WTC11 (cell line): ENCODE data around the gene CAMK1.

Source experiments
- JUN ChIP-seq: sonication (generic); formaldehyde crosslinking; IDR thresholded peaks from 2 replicates; pipeline ENCODE4 v1.8.0; 2023; ENCODE audit warnings: mild to moderate bottlenecking, missing genetic modification reagents
- OVOL2 ChIP-seq: fragments of 250-450 bp; sonication (Bioruptor Pico); IDR thresholded peaks from 2 replicates; pipeline ENCODE4 v1.9.0; 2021; ENCODE audit warnings: mild to moderate bottlenecking, borderline replicate concordance
- SMAD3 ChIP-seq: sonication (generic); formaldehyde crosslinking; IDR thresholded peaks from 2 replicates; pipeline ENCODE4 v1.8.0; 2022; ENCODE audit warnings: missing genetic modification reagents, mild to moderate bottlenecking, borderline replicate concordance
- TF ChIP-seq, protein P1 (sequence below): sonication (generic); formaldehyde crosslinking; IDR thresholded peaks from 2 replicates; pipeline ENCODE4 v1.8.1; 2022; ENCODE audit warnings: mild to moderate bottlenecking, moderate library complexity, missing genetic modification reagents
- TF ChIP-seq, protein P2 (sequence below): sonication (generic); formaldehyde crosslinking; IDR thresholded peaks from 2 replicates; pipeline ENCODE4 v1.8.1; 2023; ENCODE audit warnings: mild to moderate bottlenecking, moderate library complexity, missing genetic modification reagents
- TF ChIP-seq, protein P3 (sequence below): sonication (generic); formaldehyde crosslinking; IDR thresholded peaks from 2 replicates; pipeline ENCODE4 v1.8.0; 2022; ENCODE audit warnings: mild to moderate bottlenecking, missing genetic modification reagents
- TF ChIP-seq, protein P4 (sequence below): fragments of 250-450 bp; sonication (Bioruptor Pico); IDR thresholded peaks from 2 replicates; pipeline ENCODE4 v1.9.0; 2021; ENCODE audit warnings: mild to moderate bottlenecking
- TF ChIP-seq, protein P5 (sequence below): fragments of 200-600 bp; IDR thresholded peaks from 2 replicates; pipeline ENCODE4 v1.8.0; 2022; ENCODE audit warnings: antibody characterized with exemption

DNA sequence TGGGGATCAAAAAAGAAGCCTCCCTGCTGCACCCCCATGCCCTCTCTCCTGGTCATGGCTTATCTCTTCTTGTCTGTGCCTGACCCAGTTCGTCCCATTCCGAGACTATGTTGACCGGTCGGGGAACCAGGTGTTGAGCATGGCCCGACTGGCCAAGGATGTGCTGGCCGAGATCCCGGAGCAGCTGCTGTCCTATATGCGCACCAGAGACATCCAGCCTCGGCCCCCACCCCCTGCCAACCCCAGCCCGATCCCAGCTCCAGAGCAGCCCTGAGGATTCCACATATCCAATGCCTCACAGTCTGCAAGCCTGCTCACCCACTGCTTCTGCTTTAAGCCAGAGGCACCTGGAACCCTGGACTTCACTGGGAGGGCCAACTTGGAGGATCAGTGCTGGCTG, 40.3 kb downstream of the CAMK1 start:
- TF ChIP-seq, protein P1, sequence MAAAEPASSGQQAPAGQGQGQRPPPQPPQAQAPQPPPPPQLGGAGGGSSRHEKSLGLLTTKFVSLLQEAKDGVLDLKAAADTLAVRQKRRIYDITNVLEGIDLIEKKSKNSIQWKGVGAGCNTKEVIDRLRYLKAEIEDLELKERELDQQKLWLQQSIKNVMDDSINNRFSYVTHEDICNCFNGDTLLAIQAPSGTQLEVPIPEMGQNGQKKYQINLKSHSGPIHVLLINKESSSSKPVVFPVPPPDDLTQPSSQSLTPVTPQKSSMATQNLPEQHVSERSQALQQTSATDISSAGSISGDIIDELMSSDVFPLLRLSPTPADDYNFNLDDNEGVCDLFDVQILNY (CRISPR knock-in tag): no peak
- TF ChIP-seq, protein P2, sequence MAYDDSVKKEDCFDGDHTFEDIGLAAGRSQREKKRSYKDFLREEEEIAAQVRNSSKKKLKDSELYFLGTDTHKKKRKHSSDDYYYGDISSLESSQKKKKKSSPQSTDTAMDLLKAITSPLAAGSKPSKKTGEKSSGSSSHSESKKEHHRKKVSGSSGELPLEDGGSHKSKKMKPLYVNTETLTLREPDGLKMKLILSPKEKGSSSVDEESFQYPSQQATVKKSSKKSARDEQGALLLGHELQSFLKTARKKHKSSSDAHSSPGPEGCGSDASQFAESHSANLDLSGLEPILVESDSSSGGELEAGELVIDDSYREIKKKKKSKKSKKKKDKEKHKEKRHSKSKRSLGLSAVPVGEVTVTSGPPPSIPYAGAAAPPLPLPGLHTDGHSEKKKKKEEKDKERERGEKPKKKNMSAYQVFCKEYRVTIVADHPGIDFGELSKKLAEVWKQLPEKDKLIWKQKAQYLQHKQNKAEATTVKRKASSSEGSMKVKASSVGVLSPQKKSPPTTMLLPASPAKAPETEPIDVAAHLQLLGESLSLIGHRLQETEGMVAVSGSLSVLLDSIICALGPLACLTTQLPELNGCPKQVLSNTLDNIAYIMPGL (CRISPR knock-in tag): no peak
- TF ChIP-seq, protein P3, sequence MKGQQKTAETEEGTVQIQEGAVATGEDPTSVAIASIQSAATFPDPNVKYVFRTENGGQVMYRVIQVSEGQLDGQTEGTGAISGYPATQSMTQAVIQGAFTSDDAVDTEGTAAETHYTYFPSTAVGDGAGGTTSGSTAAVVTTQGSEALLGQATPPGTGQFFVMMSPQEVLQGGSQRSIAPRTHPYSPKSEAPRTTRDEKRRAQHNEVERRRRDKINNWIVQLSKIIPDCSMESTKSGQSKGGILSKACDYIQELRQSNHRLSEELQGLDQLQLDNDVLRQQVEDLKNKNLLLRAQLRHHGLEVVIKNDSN (CRISPR knock-in tag): no peak
- TF ChIP-seq, protein P4, sequence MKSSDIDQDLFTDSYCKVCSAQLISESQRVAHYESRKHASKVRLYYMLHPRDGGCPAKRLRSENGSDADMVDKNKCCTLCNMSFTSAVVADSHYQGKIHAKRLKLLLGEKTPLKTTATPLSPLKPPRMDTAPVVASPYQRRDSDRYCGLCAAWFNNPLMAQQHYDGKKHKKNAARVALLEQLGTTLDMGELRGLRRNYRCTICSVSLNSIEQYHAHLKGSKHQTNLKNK: no peak
- TF ChIP-seq, protein P5, sequence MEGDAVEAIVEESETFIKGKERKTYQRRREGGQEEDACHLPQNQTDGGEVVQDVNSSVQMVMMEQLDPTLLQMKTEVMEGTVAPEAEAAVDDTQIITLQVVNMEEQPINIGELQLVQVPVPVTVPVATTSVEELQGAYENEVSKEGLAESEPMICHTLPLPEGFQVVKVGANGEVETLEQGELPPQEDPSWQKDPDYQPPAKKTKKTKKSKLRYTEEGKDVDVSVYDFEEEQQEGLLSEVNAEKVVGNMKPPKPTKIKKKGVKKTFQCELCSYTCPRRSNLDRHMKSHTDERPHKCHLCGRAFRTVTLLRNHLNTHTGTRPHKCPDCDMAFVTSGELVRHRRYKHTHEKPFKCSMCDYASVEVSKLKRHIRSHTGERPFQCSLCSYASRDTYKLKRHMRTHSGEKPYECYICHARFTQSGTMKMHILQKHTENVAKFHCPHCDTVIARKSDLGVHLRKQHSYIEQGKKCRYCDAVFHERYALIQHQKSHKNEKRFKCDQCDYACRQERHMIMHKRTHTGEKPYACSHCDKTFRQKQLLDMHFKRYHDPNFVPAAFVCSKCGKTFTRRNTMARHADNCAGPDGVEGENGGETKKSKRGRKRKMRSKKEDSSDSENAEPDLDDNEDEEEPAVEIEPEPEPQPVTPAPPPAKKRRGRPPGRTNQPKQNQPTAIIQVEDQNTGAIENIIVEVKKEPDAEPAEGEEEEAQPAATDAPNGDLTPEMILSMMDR: no peak
- TF ChIP-seq SMAD3 (CRISPR knock-in tag): no peak
- TF ChIP-seq JUN: no peak
- TF ChIP-seq OVOL2: no peak
